ENCODE results near the gene PRKAG3.
"Not testable (repeated sequence)": the region's sequence is repeated elsewhere in the genome, so short reads cannot be mapped to it uniquely, and the experiment has no call there.

The PRKAG3 gene

DNA sequence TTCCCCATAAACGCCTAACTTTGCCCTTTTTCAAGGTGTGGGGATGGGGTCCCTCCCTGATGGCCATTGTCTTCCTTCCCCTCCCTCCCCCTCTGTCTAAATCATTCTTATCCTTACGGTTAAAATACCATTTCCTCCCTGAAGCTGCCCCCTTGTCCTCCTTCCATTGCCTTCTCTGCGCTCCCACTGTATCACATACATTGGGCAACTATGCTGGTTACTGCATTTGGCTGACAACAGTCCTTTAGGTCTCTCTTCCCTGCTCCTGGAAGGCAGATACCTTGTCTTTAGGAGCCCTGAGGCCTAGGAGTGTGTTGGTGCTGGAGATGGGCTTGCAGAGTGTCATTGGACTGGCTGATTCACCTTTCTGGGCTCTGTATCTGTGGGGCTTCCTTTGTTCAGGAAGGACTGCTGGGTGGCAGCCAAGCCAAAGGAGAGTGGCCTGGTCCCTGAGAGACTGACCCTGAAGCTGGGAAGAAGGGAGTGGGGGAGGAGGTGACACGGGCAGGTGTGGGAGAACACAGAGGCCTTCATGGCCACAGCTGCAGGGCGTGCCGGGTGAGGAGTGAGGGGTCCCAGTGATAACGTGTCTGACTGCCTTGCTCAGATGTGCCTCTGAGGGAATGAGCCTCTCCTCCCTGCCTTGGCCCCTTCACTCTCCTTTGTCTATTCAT lies 30.2 kb upstream of the PRKAG3 start:
- DNase-seq, result peak; percentile 57

DNA sequence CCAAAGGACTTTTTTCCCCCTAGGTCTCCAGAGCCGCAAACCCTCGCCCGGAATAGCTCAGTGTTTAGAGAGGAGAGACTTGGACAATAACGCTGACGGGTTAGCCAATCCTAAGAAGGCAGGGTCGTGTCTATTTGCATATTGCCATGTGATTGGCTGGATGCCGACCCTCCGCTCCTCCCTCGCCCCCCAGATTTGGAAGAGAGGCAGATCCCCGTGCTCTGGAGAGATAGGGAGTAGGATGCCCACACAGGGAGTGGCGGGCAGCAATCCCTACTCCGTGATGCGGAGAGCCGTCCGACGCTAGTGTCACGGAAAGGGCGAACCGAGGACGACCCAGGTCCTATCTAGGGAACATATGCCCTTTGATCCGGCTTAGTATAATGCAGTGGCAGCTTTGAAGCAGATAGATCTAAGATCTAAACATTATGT lies 29.4 kb upstream of the PRKAG3 start:
- no peak for DNase-seq

- no peak for DNase-seq
Measured at GRCh38 chr2:218859988-218860831, 28.6 kb upstream of the PRKAG3 start.

GRCh38 chr2:218859556-218859987 lies 28.0 kb upstream of the PRKAG3 start, which contains the start of gene WNT6:
WNT6 (plus strand) TSS chr2:218859805; CDS start chr2:218860038, 233 bp downstream.
- no peak for DNase-seq

DNA sequence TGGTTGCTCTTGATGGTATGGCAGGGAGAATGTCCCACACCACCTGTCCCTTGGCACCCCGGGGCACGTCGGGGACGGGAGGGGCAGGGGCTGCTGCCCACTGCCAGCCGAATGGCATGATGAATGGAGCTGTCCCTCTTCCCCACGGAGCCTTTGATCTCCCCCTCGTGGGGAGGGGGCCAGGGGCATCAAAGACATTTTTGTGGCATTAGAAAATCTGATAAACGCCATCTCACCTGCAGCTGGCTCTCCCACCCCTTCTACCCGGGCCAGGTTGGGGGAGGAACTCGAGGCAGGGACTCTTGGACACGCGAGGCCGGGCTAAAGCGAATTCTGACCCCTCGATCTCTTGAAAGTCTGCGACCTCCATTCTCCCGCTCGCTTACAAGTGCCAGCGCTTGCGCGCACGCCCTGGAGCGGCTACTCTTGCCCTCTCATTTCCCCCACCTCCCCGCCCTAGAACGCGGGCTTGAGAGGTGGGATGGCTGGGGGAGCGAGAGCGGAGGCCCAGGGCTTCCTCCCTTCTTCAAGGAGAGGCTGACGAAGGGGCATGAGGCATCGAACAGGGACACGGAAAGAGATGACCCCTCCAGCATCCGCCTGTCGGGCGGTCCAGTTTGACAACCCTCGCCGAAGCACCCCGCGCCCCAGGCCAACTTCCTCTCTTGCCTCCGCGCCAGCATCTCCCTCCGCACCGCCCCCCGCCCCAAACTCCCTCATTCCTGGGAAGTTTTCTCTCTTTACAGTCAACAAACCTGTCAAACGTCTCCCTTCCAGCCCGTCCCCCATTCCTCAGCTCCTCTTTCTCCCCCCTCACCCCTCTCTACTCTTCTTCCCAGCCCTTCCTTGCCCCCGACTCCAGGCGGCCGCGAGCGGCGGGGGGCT lies 27.3 kb upstream of the PRKAG3 start:
- no peak for DNase-seq

GRCh38 chr2:218858138-218858445 lies 26.5 kb upstream of the PRKAG3 start:
- DNase-seq, result no peak

- DNase-seq, result no peak
Measured at GRCh38 chr2:218857371-218858137, 26.0 kb upstream of the PRKAG3 start.

DNA sequence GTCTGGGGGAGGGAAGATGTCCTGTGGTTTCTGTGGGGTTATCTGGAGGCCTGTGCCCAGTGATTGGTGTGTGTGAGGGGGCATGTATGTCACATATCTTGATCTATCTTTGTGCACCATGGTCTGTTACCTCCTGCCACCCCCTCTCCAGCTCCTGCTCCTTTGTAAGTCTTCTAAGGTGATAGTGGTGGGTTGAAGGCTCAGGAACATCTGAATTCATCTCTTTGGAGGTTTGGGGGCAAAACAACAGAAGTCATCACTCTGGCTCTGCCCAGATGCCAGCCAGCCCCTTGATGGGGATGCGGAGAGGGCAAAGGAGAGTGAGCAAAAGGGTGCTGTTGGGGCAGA lies 25.3 kb upstream of the PRKAG3 start:
- no peak for DNase-seq

DNA sequence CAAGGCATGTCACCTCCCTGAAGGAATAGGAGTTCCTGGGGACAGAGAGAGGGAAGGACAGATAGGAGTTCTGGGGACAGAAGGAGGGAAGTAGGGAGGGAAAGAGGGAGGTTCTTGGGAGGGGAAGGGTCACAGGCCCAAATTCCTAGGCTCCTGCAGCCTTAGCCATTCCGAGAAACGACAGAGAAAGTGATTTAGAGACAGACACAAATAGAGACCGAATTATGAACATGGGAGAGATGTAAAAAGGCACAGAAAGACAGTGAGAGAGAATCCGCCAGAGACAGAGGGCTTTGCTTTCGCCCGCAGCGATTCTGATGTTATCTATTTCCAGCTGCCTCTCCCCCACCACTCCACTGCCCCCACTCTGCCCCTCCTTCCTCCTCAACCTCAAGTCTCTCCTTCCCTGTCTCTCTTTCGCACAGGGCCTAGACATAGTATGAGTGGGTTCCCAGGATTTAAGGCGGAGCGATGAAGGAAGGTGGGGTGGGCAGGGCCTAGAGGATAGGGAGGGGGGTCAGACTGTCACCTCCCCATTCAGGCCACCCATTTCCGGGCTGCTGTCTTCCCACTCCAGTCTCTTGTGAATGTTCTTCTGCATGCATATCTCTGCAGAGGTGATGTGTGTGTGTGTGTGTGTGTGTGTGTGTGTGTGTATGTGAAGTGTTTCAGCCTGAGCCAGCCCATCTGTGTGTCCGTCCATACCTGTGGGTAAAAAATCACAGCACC lies 24.7 kb upstream of the PRKAG3 start:
- no peak for DNase-seq

DNA sequence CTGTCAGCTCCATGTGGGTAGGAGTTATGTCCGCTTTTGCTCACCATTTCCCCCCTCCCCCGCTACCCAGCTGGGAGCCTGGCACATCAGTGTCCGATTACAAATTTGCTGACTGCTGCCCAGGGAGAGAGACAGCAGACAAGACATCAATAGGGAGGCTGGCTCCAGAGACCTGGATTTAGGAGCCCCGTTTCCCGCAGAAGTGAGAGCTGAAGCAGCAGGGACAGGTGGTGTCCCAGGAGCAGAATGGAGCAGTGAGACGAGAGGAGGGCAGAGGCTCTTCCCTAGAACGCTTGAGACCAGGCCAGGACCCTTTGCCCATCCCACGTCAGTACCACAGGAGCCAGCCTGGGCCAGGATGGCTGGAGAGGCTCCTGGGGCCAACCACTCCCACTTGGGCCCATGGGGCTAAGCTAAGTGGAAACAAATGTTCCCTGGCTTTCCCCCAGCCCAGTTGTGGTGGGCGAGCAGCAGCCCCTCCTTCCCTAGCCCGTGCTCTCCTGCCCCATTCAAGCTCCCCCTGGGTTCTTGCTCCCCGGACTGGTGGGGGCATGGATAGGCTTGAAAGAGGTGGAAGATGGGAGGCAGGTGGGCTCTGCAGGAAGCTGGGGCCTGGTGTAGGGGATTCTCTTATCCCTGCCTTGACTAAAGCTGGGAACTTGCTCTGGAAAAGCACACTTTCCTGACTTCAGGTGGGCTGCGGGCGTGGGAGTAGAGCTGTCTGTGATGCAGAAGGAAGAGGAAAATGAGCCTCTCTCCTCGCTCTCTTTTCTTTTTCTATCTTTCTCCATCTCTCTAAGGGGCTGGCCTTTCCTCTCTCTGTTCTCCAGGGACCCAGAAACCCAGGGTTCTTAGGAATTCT lies 23.9 kb upstream of the PRKAG3 start:
- no peak for DNase-seq

DNA sequence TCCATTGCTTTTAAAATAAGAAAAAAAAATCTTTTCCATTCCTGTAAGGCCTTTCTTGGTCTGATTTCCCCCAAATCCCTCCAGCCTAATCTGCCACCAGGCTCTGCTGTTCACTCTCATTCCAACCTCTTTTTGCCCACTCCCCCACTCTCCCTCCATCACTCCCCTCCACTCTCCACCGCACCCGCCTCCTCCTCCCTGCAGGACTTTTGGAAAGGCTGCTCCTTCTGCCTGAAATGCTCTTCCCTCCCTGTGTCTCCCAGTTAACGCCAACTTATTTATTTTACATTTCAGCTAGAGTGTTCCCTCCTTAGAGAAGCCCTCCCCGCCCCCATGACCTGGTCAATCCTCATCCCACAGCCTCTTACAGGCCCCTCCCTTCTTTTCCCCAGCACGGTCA lies 23.3 kb upstream of the PRKAG3 start:
- no peak for DNase-seq

- no peak for DNase-seq
Measured at GRCh38 chr2:218853766-218854165, 22.2 kb upstream of the PRKAG3 start.

DNA sequence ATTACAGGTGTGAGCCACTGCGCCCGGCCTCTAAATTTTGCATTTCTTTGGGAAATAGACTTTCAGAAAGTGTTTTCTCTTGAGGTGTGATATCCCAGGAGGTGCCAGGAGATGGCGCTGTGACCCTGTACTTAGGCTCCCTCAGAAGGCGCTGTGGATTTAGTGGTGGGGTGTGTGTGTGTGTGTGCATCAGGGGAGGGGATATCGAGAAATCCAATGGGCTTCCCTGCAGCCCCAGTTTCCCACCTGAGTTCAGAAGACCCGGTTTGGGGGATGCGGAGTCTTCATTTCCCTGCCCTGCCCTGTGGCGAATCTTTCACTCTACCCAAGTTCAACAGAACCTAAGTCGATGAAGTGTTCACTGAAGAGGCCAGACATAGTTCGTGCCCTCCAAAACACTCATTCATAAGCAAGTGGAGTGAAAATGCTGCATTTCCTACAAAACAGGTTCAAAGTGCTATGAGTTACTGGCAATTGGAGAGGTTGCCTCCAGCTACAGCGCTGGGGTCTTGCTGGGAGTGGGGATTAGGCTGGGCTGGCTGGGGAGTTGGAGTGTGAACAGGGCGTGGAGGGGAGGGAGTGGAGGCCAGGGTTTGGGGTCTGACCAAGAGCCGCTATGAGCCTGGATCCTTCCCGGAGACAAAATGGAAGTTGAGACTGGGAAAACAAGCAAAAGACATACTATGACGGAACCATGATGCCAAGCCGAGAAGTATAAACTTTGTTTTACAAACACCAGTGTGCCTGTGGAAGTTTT lies 21.5 kb upstream of the PRKAG3 start:
- DNase-seq, result peak; percentile 89

DNA sequence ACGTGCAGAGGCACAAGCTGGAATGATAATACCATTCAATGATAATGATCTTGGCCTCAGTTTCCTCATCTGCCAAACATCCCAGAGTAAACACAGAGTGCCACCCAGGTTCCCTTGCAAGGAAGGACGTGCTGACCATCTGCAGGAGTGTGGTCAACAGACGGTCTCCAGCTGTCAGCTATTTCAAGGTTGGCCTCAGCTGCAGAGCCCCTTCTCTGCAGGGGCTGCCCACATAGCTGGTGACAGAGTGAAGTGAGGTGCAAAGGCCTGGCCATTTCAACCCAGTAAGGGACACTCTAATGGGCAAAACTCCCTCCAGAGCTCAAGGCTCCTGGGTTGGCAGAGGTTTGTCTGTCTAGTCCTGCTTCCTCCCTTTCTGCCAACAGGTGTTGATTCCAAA lies 19.7 kb upstream of the PRKAG3 start:
- no peak for DNase-seq

DNA sequence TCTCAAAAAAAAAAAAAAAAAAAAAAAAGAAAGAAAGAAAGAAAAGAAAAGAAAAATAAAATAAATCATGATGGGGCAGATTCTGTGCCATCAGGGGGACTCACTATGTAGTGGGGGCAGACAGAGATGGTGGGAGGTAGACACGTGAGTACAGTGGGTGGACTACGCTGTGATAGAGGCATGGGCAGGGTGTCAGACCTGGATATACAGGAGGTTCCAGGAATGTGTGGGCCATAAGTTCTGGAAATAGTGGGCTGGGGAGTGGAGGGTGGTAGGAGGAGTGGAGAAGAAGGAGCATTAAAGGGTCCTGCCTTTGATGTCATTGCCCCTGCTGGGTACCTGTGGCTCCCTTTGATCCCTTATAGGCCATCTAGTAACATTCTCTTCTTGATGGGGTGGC lies 19.2 kb upstream of the PRKAG3 start:
- DNase-seq, result no peak

GRCh38 chr2:218849721-218850120 lies 18.1 kb upstream of the PRKAG3 start:
- no peak for DNase-seq

- not testable (repeated sequence) for DNase-seq
Measured at GRCh38 chr2:218846963-218847362, 15.4 kb upstream of the PRKAG3 start.

DNA sequence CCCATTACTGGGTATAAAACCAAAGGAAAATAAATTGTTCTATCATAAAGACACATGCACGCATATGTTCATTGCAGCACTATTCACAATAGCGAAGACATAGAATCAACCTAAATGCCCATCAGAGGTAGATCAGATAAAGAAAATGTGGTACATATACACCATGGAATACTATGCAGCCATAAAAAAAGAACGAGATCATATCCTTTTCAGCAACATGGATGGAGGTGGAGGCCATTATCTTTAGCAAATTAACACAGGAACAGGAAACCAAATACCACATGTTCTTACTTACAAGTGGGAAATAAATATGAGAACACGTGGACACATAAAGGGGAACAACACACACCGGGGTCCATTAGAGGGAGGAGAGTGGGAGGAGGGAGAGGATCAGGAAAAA lies 12.7 kb upstream of the PRKAG3 start:
- not testable (repeated sequence) for DNase-seq

DNA sequence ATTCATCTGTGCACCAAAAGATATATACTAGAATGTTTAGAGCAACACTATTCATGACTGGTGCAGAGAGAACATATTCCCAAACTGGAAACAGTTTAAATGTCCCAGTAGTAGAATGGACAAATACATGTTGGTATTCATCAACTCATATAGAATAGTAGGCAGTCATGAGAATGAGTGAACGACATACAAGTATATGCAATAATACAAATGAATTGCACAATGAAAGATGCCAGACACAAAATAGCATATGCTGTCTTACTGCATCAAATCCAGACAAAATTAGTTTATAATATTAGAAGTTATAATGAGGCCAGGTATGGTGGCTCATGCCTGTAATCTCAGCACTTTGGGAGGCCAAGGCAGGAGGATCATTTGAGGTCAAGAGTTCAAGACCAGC lies 8.3 kb upstream of the PRKAG3 start:
- DNase-seq, result no peak

DNA sequence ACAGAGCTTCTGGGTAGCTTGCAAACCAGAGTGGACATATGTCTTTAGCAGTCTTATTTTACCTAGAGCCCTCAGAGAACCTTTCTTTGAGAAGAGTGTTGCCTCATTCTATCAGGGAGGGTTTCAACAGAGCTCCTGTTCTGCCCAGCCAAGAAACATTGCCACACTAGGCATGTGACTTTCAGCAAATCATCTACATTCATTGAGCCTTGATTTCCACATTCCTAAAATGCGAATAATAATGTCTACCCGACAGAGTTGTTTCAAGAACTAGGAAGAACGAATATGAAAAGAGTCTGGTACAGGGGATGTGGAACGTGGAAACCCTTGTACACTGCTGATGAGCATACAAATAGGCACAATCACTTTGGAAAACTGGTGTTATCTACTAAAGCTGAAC lies 7.8 kb upstream of the PRKAG3 start:
- no peak for DNase-seq

Data from activated effector memory CD4-positive, alpha-beta T cell treated with anti-CD3 and anti-CD28 coated beads, Interleukin-2, amount 50 U/mL, for 16 hours (primary cell).